Caco-2 (cell line): ENCODE measurements around the gene GBP1. TPM values are rescaled to one million over a fixed set of nuclear protein-coding genes. Genes with fewer than 3 reads are reported as not detected.

Experiments
- BruUV-seq: library from RNA; stranded (reverse); fragments of 400-500 nt; replicated peaks from 2 replicates; lab custom pipeline; 2021; lab: Mats Ljungman, UMichigan
- CTCF ChIA-PET: fragments of 300-600 bp; sonication (Branson Sonifier 250); formaldehyde crosslinking; loops from one replicate; lab custom pipeline; 2022; ENCODE audit warnings: antibody characterized with exemption; lab: Charles Lee
- POLR2A ChIA-PET: fragments of 300-600 bp; sonication (Branson Sonifier 250); formaldehyde crosslinking; loops from one replicate; lab custom pipeline; 2022; ENCODE audit warnings: antibody characterized with exemption; lab: Charles Lee
- DNase-seq, 2 experiments: peaks; one replicate each; pipeline versions ENCODE4 v3.0.0 to v3.0.0-alpha.2; 2020 to 2022
- H3K27me3 ChIP-seq: replicated peaks from 2 replicates; pipeline ENCODE4 v1.6.0; 2011; ENCODE audit warnings: low read length; ENCODE audit not compliant: control insufficient read depth, insufficient read depth
- H3K36me3 ChIP-seq: 2 replicates; pipeline ENCODE4 v1.5.1; 2011; ENCODE audit warnings: low read length; ENCODE audit not compliant: control insufficient read depth, insufficient read depth
- H3K4me1 ChIP-seq: fragments of 250-450 bp; sonication (Bioruptor Pico); 2 replicates; pipeline ENCODE4 v1.5.1; 2020; ENCODE audit warnings: mild to moderate bottlenecking
- H3K4me3 ChIP-seq: 2 replicates; pipeline ENCODE4 v1.5.1; 2011; ENCODE audit warnings: low read depth, mild to moderate bottlenecking, control low read depth, low read length
- H3K9me3 ChIP-seq: fragments of 250-450 bp; sonication (Bioruptor Pico); 2 replicates; pipeline ENCODE4 v1.5.1; 2020; ENCODE audit warnings: mild to moderate bottlenecking, moderate library complexity
- H3K27ac Mint-ChIP-seq: one replicate; pipeline ENCODE4 v1.8.0; 2022; ENCODE audit warnings: mixed read lengths; ENCODE audit not compliant: unreplicated experiment
- H3K27me3 Mint-ChIP-seq: one replicate; pipeline ENCODE4 v1.8.0; 2022; ENCODE audit warnings: mixed read lengths; ENCODE audit not compliant: insufficient read depth, unreplicated experiment
- H3K36me3 Mint-ChIP-seq: one replicate; pipeline ENCODE4 v1.8.0; 2022; ENCODE audit warnings: mild to moderate bottlenecking, mixed read lengths; ENCODE audit not compliant: insufficient read depth, unreplicated experiment
- H3K4me1 Mint-ChIP-seq: one replicate; pipeline ENCODE4 v1.8.0; 2022; ENCODE audit warnings: low read depth, mixed read lengths; ENCODE audit not compliant: unreplicated experiment
- H3K4me3 Mint-ChIP-seq: one replicate; pipeline ENCODE4 v1.8.0; 2022; ENCODE audit warnings: mild to moderate bottlenecking, moderate library complexity, mixed read lengths; ENCODE audit not compliant: unreplicated experiment
- H3K9me3 Mint-ChIP-seq: one replicate; pipeline ENCODE4 v1.8.0; 2022; ENCODE audit warnings: mixed read lengths; ENCODE audit not compliant: unreplicated experiment
- CTCF ChIP-seq, 2 experiments: fragments of 200-600 bp in 1 of 2; IDR thresholded peaks; 1 replicate in 1 of 2; 2 replicates in 1 of 2; pipeline versions ENCODE4 v1.5.1 to v1.8.0; 2011 to 2022; ENCODE audit warnings: antibody characterized with exemption in 1 of 2, control low read depth in 1 of 2, inconsistent platforms in 1 of 2, low read depth in 1 of 2, low read length in 1 of 2, mild to moderate bottlenecking in 1 of 2, moderate library complexity in 1 of 2; ENCODE audit not compliant: insufficient read depth in 1 of 2, severe bottlenecking in 1 of 2, unreplicated experiment in 1 of 2
- intact Hi-C: fragments of 100-400 bp; cut with micrococcal nuclease; formaldehyde crosslinking; loops from one replicate; pipeline ENCODE4 v1.10.0; 2022; ENCODE audit not compliant: unreplicated experiment
- total RNA-seq: library from RNA; stranded (reverse); gene quantifications from 2 replicates; pipeline ENCODE4 v1.2.3, GENCODE V29; 2022

Gene GBP1
- total RNA-seq, 1 experiment from 2014 or later = 0.36 TPM

GRCh38 chr1:89043940-89044339, 21.1 kb downstream of the GBP1 start:
- intact Hi-C loops = loop anchor here (2.0 kb wide), 1 partner anchor 21 kb away; the partner anchor contains the start of gene GBP3
- BruUV-seq = no TSS peak
- ChIA-PET CTCF (no interaction called here), POLR2A (no interaction called here)
- Histone ChIP-seq H3K9me3 (no peaks in the 10 kb centered on the region; the same call in 1 of the 2 replicates), H3K36me3 (no peaks in the 10 kb centered on the region), H3K4me3 (no peak overlapping the region), H3K27me3 (no peaks in the 10 kb centered on the region), H3K4me1 (peaks cover 9% of the 10 kb centered on the region; the same call in 1 of the 2 replicates)
- Mint-ChIP-seq H3K27me3 (no peaks in the 10 kb centered on the region), H3K4me3 (no peak overlapping the region), H3K27ac (no peak overlapping the region), H3K36me3 (no peaks in the 10 kb centered on the region), H3K4me1 (no peaks in the 10 kb centered on the region), H3K9me3 (peaks cover 23% of the 10 kb centered on the region)
- TF ChIP-seq CTCF (IDR thresholded peaks at IDR 0.05; ENCODE audit: insufficient read depth in 1 of 2, low read depth in 1 of 2, low read length in 1 of 2, severe bottlenecking in 1 of 2, unreplicated experiment in 1 of 2) = no peak
- DNase-seq = no peak

- BruUV-seq = no TSS peak
- Mint-ChIP-seq H3K9me3 (peaks cover 27% of the 10 kb centered on the region), H3K4me3 (no peak overlapping the region), H3K36me3 (no peaks in the 10 kb centered on the region), H3K27ac (no peak overlapping the region), H3K27me3 (no peaks in the 10 kb centered on the region), H3K4me1 (no peaks in the 10 kb centered on the region)
- CTCF ChIA-PET = no interaction called here
- POLR2A ChIA-PET = no interaction called here
- Histone ChIP-seq H3K36me3 (no peaks in the 10 kb centered on the region), H3K9me3 (no peaks in the 10 kb centered on the region; the same call in 1 of the 2 replicates), H3K4me3 (no peak overlapping the region), H3K4me1 (peaks cover 9% of the 10 kb centered on the region; the same call in 1 of the 2 replicates), H3K27me3 (no peaks in the 10 kb centered on the region)
- TF ChIP-seq CTCF (IDR thresholded peaks at IDR 0.05; ENCODE audit: insufficient read depth in 1 of 2, low read depth in 1 of 2, low read length in 1 of 2, severe bottlenecking in 1 of 2, unreplicated experiment in 1 of 2) = no peak
- DNase-seq = no peak
- intact Hi-C loops = no loop called here
Measured at GRCh38 chr1:89042491-89042890, 22.5 kb downstream of the GBP1 start.

- Mint-ChIP-seq H3K9me3 (peaks cover 27% of the 10 kb centered on the region), H3K27ac (no peak overlapping the region), H3K4me1 (no peaks in the 10 kb centered on the region), H3K27me3 (no peaks in the 10 kb centered on the region), H3K36me3 (no peaks in the 10 kb centered on the region), H3K4me3 (no peak overlapping the region)
- ChIA-PET CTCF (no interaction called here), POLR2A (no interaction called here)
- BruUV-seq = no TSS peak
- no peak for DNase-seq
- intact Hi-C loops = no loop called here
- Histone ChIP-seq H3K27me3 (no peaks in the 10 kb centered on the region), H3K4me1 (peaks cover 9% of the 10 kb centered on the region; the same call in 1 of the 2 replicates), H3K9me3 (no peaks in the 10 kb centered on the region; the same call in 1 of the 2 replicates), H3K36me3 (no peaks in the 10 kb centered on the region), H3K4me3 (no peak overlapping the region)
- no peak for TF ChIP-seq CTCF (IDR thresholded peaks at IDR 0.05; ENCODE audit: insufficient read depth in 1 of 2, low read depth in 1 of 2, low read length in 1 of 2, severe bottlenecking in 1 of 2, unreplicated experiment in 1 of 2)
Measured at GRCh38 chr1:89041721-89042120, 23.3 kb downstream of the GBP1 start.
